ENCODE measurements around the gene RETREG3.

The RETREG3 gene

GRCh38 chr17:42603318-42603717 is 5.9 kb downstream of the RETREG3 start:
- Histone ChIP-seq H3K36me3 (ENCODE audit: insufficient read depth, low read length) (no peaks in the 10 kb centered on the region), H3K4me3 (no peak overlapping the region)

GRCh38 chr17:42598905-42599304 is 10.3 kb downstream of the RETREG3 start:
- H3K9ac ChIP-seq (ENCODE audit: insufficient read length), result peak overlapping the region; percentile 26
- H3K27ac ChIP-seq, result peak overlapping the region; percentile 49
- no peak for DNase-seq (ENCODE audit: low read depth, low spot score)
- TF ChIP-seq POLR2AphosphoS5 (IDR thresholded peaks at IDR 0.05; ENCODE audit: borderline replicate concordance, low read depth, low read length), result no peak
- no peak for TF ChIP-seq FOXP2 (optimal IDR thresholded peaks at IDR 0.05; ENCODE audit: control extremely low read depth, extremely low read length, insufficient read depth)
- no peak for TF ChIP-seq EZH2 (IDR thresholded peaks at IDR 0.05)
- H3K36me3 ChIP-seq (ENCODE audit: insufficient read depth, low read length), result no peaks in the 10 kb centered on the region
- no peak overlapping the region; the same call in 1 of the 2 replicates for H3K4me3 ChIP-seq
- no peaks in the 10 kb centered on the region for H3K9me3 ChIP-seq (ENCODE audit: low read depth, low read length)

More at GRCh38 chr17:42603318-42603717, 5.9 kb downstream of the RETREG3 start:
- no peak for TF ChIP-seq EZH2 (IDR thresholded peaks at IDR 0.05)
- TF ChIP-seq FOXP2 (optimal IDR thresholded peaks at IDR 0.05; ENCODE audit: control extremely low read depth, extremely low read length, insufficient read depth), result no peak
- no peak for TF ChIP-seq POLR2AphosphoS5 (IDR thresholded peaks at IDR 0.05; ENCODE audit: borderline replicate concordance, low read depth, low read length)
- H3K27ac ChIP-seq, result no peak overlapping the region
- DNase-seq (ENCODE audit: low read depth, low spot score), result no peak
- H3K9me3 ChIP-seq (ENCODE audit: low read depth, low read length), result no peaks in the 10 kb centered on the region
- H3K9ac ChIP-seq (ENCODE audit: insufficient read length), result no peak overlapping the region

DNA sequence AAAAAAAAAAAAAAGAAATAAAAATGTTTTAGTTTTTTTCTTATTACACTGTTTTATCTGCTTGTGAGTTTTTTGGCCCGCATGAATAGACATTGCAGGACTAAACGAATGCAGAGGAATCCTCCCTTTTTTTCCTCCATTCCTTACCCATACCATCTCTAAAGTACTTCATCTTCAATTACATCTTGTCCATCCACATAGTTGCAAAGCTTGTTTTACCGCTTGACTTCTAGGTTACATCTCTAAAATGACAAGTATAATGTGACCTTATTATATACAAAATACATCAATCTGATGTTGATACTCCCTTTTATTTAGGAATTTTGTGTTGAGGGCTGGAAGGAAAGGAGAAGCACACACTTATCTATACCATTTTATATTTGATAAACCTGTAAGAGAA is 12.8 kb downstream of the RETREG3 start:
- Histone ChIP-seq H3K9ac (ENCODE audit: insufficient read length) (no peak overlapping the region), H3K36me3 (ENCODE audit: insufficient read depth, low read length) (no peaks in the 10 kb centered on the region), H3K4me3 (no peak overlapping the region), H3K9me3 (ENCODE audit: low read depth, low read length) (no peaks in the 10 kb centered on the region), H3K27ac (no peak overlapping the region)
- no peak for TF ChIP-seq EZH2 (IDR thresholded peaks at IDR 0.05)
- TF ChIP-seq FOXP2 (optimal IDR thresholded peaks at IDR 0.05; ENCODE audit: control extremely low read depth, extremely low read length, insufficient read depth), result no peak
- TF ChIP-seq POLR2AphosphoS5 (IDR thresholded peaks at IDR 0.05; ENCODE audit: borderline replicate concordance, low read depth, low read length), result no peak
- no peak for DNase-seq (ENCODE audit: low read depth, low spot score)

DNA sequence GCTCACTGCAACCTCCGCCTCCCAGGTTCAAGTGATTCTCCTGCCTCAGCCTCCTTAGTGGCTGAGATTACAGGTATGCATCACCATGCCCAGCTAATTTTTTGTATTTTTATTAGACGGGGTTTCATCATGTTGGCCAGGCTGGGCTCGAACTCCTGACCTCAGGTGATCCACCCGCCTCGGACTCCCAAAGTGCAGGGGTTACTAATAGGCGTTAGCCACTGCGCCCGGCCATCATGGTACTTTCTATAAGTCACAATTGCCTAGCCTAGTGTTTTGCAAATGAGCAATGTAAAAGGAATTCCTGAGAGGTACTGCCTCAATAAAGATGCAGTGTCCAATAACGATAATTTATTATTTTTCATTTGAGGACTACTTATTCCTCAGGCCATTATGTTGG is 17.8 kb downstream of the RETREG3 start:
- no peak for DNase-seq (ENCODE audit: low read depth, low spot score)
- Histone ChIP-seq H3K4me3 (no peak overlapping the region), H3K9ac (ENCODE audit: insufficient read length) (no peak overlapping the region), H3K9me3 (ENCODE audit: low read depth, low read length) (no peaks in the 10 kb centered on the region), H3K36me3 (ENCODE audit: insufficient read depth, low read length) (peaks cover 35% of the 10 kb centered on the region), H3K27ac (no peak overlapping the region)
- TF ChIP-seq FOXP2 (optimal IDR thresholded peaks at IDR 0.05; ENCODE audit: control extremely low read depth, extremely low read length, insufficient read depth) (no peak), EZH2 (IDR thresholded peaks at IDR 0.05) (no peak), POLR2AphosphoS5 (IDR thresholded peaks at IDR 0.05; ENCODE audit: borderline replicate concordance, low read depth, low read length) (no peak)

DNA sequence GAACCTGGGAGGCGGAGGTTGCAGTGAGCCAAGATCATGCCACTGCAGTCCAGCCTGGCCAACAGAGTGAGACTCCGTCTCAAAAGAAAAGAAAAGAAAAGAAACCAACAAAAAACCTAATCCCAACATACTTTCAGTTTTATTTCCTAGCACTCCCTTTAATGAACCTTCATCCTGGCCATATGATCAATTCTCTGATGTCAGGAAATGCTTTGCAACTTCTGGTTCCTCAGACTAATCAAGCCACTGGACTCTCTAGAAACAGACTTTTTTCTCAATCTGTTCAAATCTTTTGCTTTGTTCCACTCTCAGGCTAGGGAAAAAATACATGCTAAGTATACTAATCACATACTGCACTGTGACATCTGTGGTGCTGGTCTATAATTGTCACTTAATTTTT is 18.3 kb downstream of the RETREG3 start:
- H3K4me3 ChIP-seq, result no peak overlapping the region
- no peaks in the 10 kb centered on the region for H3K9me3 ChIP-seq (ENCODE audit: low read depth, low read length)
- no peak for DNase-seq (ENCODE audit: low read depth, low spot score)
- TF ChIP-seq EZH2 (IDR thresholded peaks at IDR 0.05) (no peak), FOXP2 (optimal IDR thresholded peaks at IDR 0.05; ENCODE audit: control extremely low read depth, extremely low read length, insufficient read depth) (no peak), POLR2AphosphoS5 (IDR thresholded peaks at IDR 0.05; ENCODE audit: borderline replicate concordance, low read depth, low read length) (no peak)
- no peak overlapping the region for H3K9ac ChIP-seq (ENCODE audit: insufficient read length)
- peaks cover 40% of the 10 kb centered on the region for H3K36me3 ChIP-seq (ENCODE audit: insufficient read depth, low read length)
- no peak overlapping the region for H3K27ac ChIP-seq

DNA sequence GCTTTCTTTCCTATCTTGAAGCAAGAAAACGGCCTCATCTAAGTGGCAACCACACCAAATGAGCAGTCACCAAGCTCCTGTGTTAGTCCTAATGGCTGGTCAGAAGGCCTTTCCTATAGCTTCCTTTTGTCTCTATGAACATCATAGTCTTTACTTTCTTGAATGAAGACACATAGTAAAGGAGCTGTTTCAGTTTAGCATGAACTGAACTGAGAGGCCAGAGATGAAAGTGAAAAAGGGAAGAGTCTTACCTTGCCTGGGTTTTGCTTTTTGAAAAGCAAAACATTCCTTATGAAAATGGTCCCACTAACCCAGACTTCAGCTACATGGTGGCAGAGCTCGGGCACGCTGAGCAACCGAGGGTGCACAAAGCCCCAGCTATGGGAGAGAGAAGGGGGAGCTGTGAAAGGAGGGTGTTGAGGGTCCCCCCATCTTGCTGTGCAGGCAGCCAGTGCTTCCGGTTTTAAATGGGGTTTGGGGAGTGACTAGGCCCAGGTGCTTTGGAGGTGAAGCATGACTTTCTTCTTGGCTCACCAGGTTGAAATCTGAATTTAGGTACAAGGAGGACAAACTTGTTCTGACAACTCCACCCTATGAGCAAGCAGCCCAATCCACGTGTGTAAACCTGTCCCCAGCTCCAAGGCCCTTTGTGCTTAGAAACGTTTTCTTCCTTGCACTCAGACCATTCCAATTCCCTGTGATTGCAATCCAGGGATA is 22.5 kb downstream of the RETREG3 start:
- no peaks in the 10 kb centered on the region for H3K9me3 ChIP-seq (ENCODE audit: low read depth, low read length)
- H3K9ac ChIP-seq (ENCODE audit: insufficient read length), result no peak overlapping the region
- H3K36me3 ChIP-seq (ENCODE audit: insufficient read depth, low read length), result peaks cover 78% of the 10 kb centered on the region
- TF ChIP-seq POLR2AphosphoS5 (IDR thresholded peaks at IDR 0.05; ENCODE audit: borderline replicate concordance, low read depth, low read length) (no peak), EZH2 (IDR thresholded peaks at IDR 0.05) (no peak), FOXP2 (optimal IDR thresholded peaks at IDR 0.05; ENCODE audit: control extremely low read depth, extremely low read length, insufficient read depth) (no peak)
- no peak for DNase-seq (ENCODE audit: low read depth, low spot score)
- H3K27ac ChIP-seq, result no peak overlapping the region
- no peak overlapping the region for H3K4me3 ChIP-seq

- no peak overlapping the region for H3K4me3 ChIP-seq
- peaks cover 75% of the 10 kb centered on the region for H3K36me3 ChIP-seq (ENCODE audit: insufficient read depth, low read length)
- DNase-seq (ENCODE audit: low read depth, low spot score), result no peak
- TF ChIP-seq FOXP2 (optimal IDR thresholded peaks at IDR 0.05; ENCODE audit: control extremely low read depth, extremely low read length, insufficient read depth), result no peak
- no peak for TF ChIP-seq POLR2AphosphoS5 (IDR thresholded peaks at IDR 0.05; ENCODE audit: borderline replicate concordance, low read depth, low read length)
- no peak for TF ChIP-seq EZH2 (IDR thresholded peaks at IDR 0.05)
- H3K27ac ChIP-seq, result peak overlapping the region; percentile 49; the same call in 1 of the 2 replicates
- no peak overlapping the region for H3K9ac ChIP-seq (ENCODE audit: insufficient read length)
- H3K9me3 ChIP-seq (ENCODE audit: low read depth, low read length), result no peaks in the 10 kb centered on the region
Observed at GRCh38 chr17:42585353-42585752, 23.8 kb downstream of the RETREG3 start.

DNA sequence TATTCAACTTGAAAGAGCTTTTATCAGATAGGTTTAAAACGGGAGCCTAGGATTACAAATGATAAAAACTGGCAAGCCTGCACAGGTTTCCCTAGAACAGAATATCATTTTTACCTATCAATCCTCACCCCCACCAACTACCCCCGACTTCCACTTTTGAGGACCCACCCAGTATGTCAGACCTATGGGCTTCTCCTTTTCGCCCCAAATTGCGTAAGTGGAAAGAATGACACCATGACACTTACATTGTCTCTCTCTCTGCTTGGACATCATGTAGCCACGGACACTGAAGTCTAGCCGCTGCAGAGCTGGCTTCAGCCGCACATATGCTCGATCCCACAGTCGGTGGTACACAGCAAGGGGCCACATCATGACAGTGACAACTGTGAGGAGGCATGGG is 24.3 kb downstream of the RETREG3 start:
- DNase-seq (ENCODE audit: low read depth, low spot score), result no peak
- H3K9ac ChIP-seq (ENCODE audit: insufficient read length), result no peak overlapping the region
- H3K36me3 ChIP-seq (ENCODE audit: insufficient read depth, low read length), result peaks cover 70% of the 10 kb centered on the region
- no peaks in the 10 kb centered on the region for H3K9me3 ChIP-seq (ENCODE audit: low read depth, low read length)
- H3K4me3 ChIP-seq, result no peak overlapping the region
- TF ChIP-seq FOXP2 (optimal IDR thresholded peaks at IDR 0.05; ENCODE audit: control extremely low read depth, extremely low read length, insufficient read depth) (no peak), POLR2AphosphoS5 (IDR thresholded peaks at IDR 0.05; ENCODE audit: borderline replicate concordance, low read depth, low read length) (no peak), EZH2 (IDR thresholded peaks at IDR 0.05) (no peak)
- H3K27ac ChIP-seq, result no peak overlapping the region

Measured in SK-N-MC (cell line).